Uterus (tissue), 4 donors: ENCODE data around the gene TRPV2. TPM values are rescaled to one million over a fixed set of nuclear protein-coding genes. Genes with fewer than 3 reads are reported as not detected.

ENCODE experiments used
- DNase-seq, 2 donors: peaks; one replicate each; pipeline ENCODE4 v3.0.0-alpha.2; 2019 to 2020
- H3K27ac ChIP-seq, 2 donors: fragments of 200-600 bp; sonication (generic); 1 replicate in 1 of 2; 2 replicates in 1 of 2; pipeline ENCODE4 v1.5.1; 2016 to 2018
- H3K27me3 ChIP-seq, 2 donors: fragments of 200-600 bp; sonication (generic); one replicate each; pipeline ENCODE4 v1.5.1; 2018 to 2019; ENCODE audit warnings: control low read depth in 1 of 2
- H3K36me3 ChIP-seq, 2 donors: fragments of 200-600 bp; sonication (generic); one replicate each; pipeline ENCODE4 v1.5.1; 2019; ENCODE audit warnings: control low read depth in 1 of 2
- H3K4me1 ChIP-seq, 2 donors: fragments of 200-600 bp; sonication (generic); one replicate each; pipeline ENCODE4 v1.5.1; 2018 to 2019; ENCODE audit warnings: control low read depth in 1 of 2
- H3K4me3 ChIP-seq, 2 donors: fragments of 200-600 bp; sonication (generic); 1 replicate in 1 of 2; 2 replicates in 1 of 2; pipeline ENCODE4 v1.5.1; 2018 to 2019; ENCODE audit warnings: mild to moderate bottlenecking in 1 of 2
- H3K9me3 ChIP-seq, 2 donors: fragments of 200-600 bp; sonication (generic); one replicate each; pipeline ENCODE4 v1.5.1; 2019; ENCODE audit warnings: control low read depth in 1 of 2
- POLR2A ChIP-seq, 2 donors: fragments of 450-650 bp; IDR thresholded peaks; one replicate each; pipeline ENCODE4 v1.6.1; 2016; ENCODE audit warnings: antibody characterized with exemption in 2 of 2, mild to moderate bottlenecking in 1 of 2, moderate library complexity in 1 of 2
- intact Hi-C: fragments of 100-400 bp; cut with DNase I; formaldehyde crosslinking; loops from one replicate; pipeline ENCODE4 v1.15.1; 2023; ENCODE audit warnings: low total_unique reads
- total RNA-seq, 4 donors: library from RNA; depleted of rRNA in 3 of 4; stranded (reverse); fragments of >200 nt in 3 of 4; gene quantifications; one replicate each; pipeline versions ENCODE4 v1.1.0 to v1.2.4, GENCODE V29; 2014 to 2023
- TF ChIP-seq, protein P1 (sequence below), 4 experiments: fragments of 200-600 bp in 2 of 4; fragments of 450-650 bp in 2 of 4; sonication (generic) in 2 of 4; IDR thresholded peaks; one replicate each; pipeline ENCODE4 v1.5.1; 2016 to 2019; ENCODE audit warnings: antibody characterized with exemption in 4 of 4, mild to moderate bottlenecking in 2 of 4, moderate library complexity in 1 of 4
- donor health status: DM: yes; HTN: yes; CAD: no.

The TRPV2 gene
- total RNA-seq, 4 donors from 2014 or later = 6.2 to 26.2 (median 12.9) TPM

DNA sequence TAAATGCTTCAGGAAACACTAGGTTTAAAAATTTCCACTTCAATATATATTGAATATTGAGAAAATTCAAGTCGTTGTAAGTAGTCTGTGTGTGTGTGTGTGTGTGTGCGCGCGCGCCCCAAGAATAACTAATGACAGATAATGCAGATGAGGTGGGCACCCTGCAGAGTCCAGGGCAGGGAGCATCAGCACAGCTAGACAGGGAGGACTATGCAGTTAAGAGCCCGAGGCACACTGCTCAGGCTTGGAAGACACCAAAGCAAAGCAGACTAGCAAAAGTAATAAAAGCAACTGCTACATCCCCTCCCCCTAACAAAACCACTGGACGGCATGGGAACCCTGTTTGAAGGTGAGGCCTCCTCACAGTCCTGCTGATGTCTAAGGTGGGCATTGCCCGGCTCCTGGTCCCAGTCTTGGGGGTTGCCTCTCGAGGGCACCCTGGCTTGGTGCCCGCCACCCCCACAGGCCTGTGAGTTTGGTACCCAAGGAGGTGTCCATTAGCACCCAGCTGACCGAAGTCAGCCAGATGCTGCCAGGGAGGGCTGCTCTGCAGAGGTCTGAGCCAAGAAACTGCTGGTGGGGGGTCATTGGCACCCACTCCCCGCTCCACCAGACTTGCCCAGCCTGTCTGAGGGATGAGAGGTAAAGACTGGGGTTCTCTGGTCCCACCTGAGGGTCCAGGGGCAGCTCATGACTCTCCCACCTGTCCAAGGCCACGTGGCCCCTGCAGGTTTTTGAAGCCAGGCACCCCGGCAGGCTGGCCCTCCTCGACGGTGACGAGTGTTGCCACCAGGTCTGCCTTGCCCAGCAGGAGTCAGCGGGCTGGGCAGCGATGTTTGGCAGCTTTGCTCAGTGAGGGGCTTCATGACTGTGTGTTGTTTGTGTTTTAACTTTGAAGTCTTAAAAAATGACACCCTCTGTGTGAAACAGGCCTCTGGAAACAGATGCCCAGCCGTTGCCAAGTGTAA, 58.0 kb downstream of the TRPV2 start:
- intact Hi-C loops = no loop called here
- Histone ChIP-seq H3K4me3 (no peak overlapping the region), H3K27ac (no peak overlapping the region), H3K27me3 (no peaks in the 10 kb centered on the region), H3K4me1 (peaks cover 3 to 7% of the 10 kb centered on the region in 2 donors), H3K9me3 (no peaks in the 10 kb centered on the region), H3K36me3 (no peaks in the 10 kb centered on the region)
- DNase-seq = no peak
- TF ChIP-seq, protein P1, sequence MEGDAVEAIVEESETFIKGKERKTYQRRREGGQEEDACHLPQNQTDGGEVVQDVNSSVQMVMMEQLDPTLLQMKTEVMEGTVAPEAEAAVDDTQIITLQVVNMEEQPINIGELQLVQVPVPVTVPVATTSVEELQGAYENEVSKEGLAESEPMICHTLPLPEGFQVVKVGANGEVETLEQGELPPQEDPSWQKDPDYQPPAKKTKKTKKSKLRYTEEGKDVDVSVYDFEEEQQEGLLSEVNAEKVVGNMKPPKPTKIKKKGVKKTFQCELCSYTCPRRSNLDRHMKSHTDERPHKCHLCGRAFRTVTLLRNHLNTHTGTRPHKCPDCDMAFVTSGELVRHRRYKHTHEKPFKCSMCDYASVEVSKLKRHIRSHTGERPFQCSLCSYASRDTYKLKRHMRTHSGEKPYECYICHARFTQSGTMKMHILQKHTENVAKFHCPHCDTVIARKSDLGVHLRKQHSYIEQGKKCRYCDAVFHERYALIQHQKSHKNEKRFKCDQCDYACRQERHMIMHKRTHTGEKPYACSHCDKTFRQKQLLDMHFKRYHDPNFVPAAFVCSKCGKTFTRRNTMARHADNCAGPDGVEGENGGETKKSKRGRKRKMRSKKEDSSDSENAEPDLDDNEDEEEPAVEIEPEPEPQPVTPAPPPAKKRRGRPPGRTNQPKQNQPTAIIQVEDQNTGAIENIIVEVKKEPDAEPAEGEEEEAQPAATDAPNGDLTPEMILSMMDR (IDR thresholded peaks at IDR 0.05) = no peak

DNA sequence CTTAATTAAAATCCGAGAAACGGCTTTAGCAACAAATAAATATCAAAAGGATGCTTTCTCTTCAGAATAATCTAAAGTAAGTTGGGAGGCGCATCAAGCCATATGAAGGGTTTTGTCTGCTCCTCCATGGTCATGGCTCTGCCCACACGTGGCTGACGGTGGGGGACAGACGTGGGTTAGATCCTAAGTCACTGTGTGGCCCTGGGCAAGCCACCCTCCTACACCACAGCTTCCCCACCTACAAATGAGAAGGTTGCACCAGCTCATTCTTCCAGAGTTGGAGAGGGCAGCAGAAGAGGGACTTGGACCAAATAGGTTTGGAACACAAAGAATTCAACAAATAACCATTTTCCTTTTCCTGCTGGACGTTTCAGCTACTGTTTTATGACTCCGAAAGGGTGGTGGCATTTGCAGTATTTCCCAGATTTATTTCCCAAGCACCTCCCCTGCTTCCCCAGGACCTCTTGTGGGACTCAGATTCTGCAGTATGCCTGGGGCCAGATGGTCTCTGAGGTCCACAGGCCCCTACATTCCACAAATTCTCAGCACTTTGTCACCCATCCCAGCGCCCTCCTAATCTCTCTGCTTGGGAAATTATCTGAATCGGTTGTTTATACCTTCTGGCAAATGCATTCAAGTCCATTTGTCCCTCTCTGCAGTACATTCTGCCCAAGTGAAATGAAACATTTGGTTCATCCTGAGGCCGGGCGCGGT, 58.8 kb downstream of the TRPV2 start:
- no peak overlapping the region for H3K4me3 ChIP-seq
- no peaks in the 10 kb centered on the region for H3K9me3 ChIP-seq
- H3K4me1 ChIP-seq = peaks cover 3 to 7% of the 10 kb centered on the region in 2 donors
- no peaks in the 10 kb centered on the region for H3K27me3 ChIP-seq
- no peak overlapping the region for H3K27ac ChIP-seq
- no peak for DNase-seq
- TF ChIP-seq, protein P1 (IDR thresholded peaks at IDR 0.05) = no peak
- no peak for TF ChIP-seq POLR2A (IDR thresholded peaks at IDR 0.05)
- no peaks in the 10 kb centered on the region for H3K36me3 ChIP-seq
- intact Hi-C loops = no loop called here

DNA sequence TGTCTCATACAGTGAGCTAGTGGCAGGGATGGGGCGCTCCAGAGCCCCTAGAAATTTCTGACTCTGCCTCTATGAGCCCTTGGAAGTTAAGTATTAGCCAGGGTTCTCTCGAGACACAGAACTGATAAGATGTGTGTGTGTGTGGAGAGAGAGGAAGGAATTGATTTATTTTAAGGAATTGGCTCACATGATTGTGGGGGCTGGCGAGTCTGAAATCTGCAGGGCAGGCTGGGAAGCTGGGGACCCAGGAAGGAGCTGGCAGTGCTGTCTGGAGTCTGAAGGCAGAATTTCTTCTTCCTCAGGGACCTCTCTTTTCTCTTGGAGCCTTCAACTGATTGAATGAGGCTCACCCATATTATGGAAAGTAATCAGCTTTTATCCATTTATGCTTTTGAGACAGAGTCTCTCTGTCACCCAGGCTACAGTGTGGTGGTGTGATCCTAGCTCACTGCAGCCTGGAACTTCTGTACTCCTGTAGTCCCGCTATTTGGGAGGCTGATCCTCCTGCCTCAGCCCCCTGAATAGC, 59.9 kb downstream of the TRPV2 start:
- no peaks in the 10 kb centered on the region for H3K36me3 ChIP-seq
- no peak overlapping the region for H3K27ac ChIP-seq
- intact Hi-C loops = no loop called here
- TF ChIP-seq, protein P1 (IDR thresholded peaks at IDR 0.05) = no peak
- no peak for TF ChIP-seq POLR2A (IDR thresholded peaks at IDR 0.05)
- H3K27me3 ChIP-seq = no peaks in the 10 kb centered on the region
- H3K9me3 ChIP-seq = no peaks in the 10 kb centered on the region
- H3K4me3 ChIP-seq = no peak overlapping the region
- peaks cover 3 to 7% of the 10 kb centered on the region in 2 donors for H3K4me1 ChIP-seq
- no peak for DNase-seq

DNA sequence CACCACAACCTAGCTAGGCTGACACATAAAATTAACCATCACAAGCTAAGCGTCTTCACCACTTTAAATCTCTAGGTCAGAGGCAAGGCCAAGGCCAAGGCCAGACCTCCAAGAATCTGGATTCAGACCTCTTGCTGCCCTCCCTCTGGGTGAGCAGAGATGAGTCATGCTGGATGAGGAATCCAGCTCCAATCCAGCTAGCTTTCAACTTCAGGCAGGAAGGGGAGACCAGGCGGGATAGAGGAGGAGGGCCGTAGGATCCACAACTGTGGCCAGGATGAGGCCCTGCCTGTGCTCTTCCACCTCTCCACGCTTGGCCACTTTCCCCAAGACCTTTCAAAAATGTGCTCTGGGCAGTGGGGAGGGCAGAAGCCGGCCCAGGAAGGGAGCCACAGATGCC, 61.9 kb downstream of the TRPV2 start:
- intact Hi-C loops = no loop called here
- Histone ChIP-seq H3K27ac (peak overlapping the region; percentile 87 to 89), H3K27me3 (no peaks in the 10 kb centered on the region), H3K9me3 (no peaks in the 10 kb centered on the region), H3K4me1 (peaks cover 3 to 7% of the 10 kb centered on the region in 2 donors), H3K4me3 (no peak overlapping the region), H3K36me3 (no peaks in the 10 kb centered on the region)
- peak; percentile 69 to 79 for DNase-seq
- no peak for TF ChIP-seq POLR2A (IDR thresholded peaks at IDR 0.05)
- TF ChIP-seq, protein P1 (IDR thresholded peaks at IDR 0.05) = no peak
